K562 (cell line): ENCODE results near the gene LRRC25. TPM values are rescaled to one million over a fixed set of nuclear protein-coding genes. Genes with fewer than 3 reads are reported as not detected.

Experiments used
- CHD4 ChIP-seq: fragments of 200-600 bp; sonication (generic); IDR thresholded peaks from 3 replicates; pipeline ENCODE4 v1.6.1; 2012; ENCODE audit warnings: low read depth, mild to moderate bottlenecking, mixed read lengths, low read length, inconsistent platforms; ENCODE audit not compliant: insufficient read depth, insufficient replicate concordance, poor library complexity, severe bottlenecking
- DDX20 ChIP-seq: fragments of 450-650 bp; IDR thresholded peaks from 2 replicates; pipeline ENCODE4 v1.6.1; 2016; ENCODE audit warnings: missing genetic modification characterization, low read depth, mild to moderate bottlenecking, missing compliant biosample characterization, moderate library complexity
- E2F3 ChIP-seq: fragments of 250-450 bp; sonication (Bioruptor Pico); IDR thresholded peaks from 2 replicates; pipeline ENCODE4 v1.4.0; 2020; ENCODE audit warnings: mild to moderate bottlenecking
- GABPB1 ChIP-seq: sonication (generic); formaldehyde crosslinking; IDR thresholded peaks from 2 replicates; pipeline ENCODE4 v1.8.0; 2022; ENCODE audit warnings: mild to moderate bottlenecking, missing genetic modification reagents
- HIVEP1 ChIP-seq: fragments of 250-450 bp; sonication (Bioruptor Pico); IDR thresholded peaks from 2 replicates; pipeline ENCODE4 v1.4.0; 2020; ENCODE audit warnings: mild to moderate bottlenecking
- HMGN3 ChIP-seq: IDR thresholded peaks from 2 replicates; pipeline ENCODE4 v1.6.1; 2011; ENCODE audit warnings: borderline replicate concordance, low read depth, mild to moderate bottlenecking, mixed read lengths, low read length; ENCODE audit not compliant: insufficient read length; ENCODE audit errors: extremely low read depth
- KDM2B ChIP-seq: fragments of 250-450 bp; sonication (Bioruptor Pico); IDR thresholded peaks from 2 replicates; pipeline ENCODE4 v1.8.0; 2021; ENCODE audit warnings: mild to moderate bottlenecking, moderate library complexity
- MEF2D ChIP-seq: conservative IDR thresholded peaks from 2 replicates; pipeline ENCODE4 v1.6.1; 2016; ENCODE audit warnings: low read depth, missing genetic modification characterization, missing compliant biosample characterization
- NCOR1 ChIP-seq: fragments of 450-650 bp; IDR thresholded peaks from 2 replicates; pipeline ENCODE4 v1.6.1; 2016; ENCODE audit warnings: mild to moderate bottlenecking, moderate library complexity
- PHF8 ChIP-seq: fragments of 200-600 bp; sonication (generic); IDR thresholded peaks from 2 replicates; pipeline ENCODE4 v1.6.1; 2012; ENCODE audit warnings: mixed run types, mild to moderate bottlenecking, inconsistent platforms, low read length, moderate library complexity, borderline replicate concordance
- PPARD ChIP-seq: fragments of 250-450 bp; sonication (Bioruptor Pico); IDR thresholded peaks from 2 replicates; pipeline ENCODE4 v1.8.0; 2022; ENCODE audit warnings: inconsistent platforms, mild to moderate bottlenecking, moderate library complexity
- PYGO2 ChIP-seq: fragments of 450-650 bp; IDR thresholded peaks from 2 replicates; pipeline ENCODE4 v1.6.1; 2016; ENCODE audit warnings: mild to moderate bottlenecking, missing genetic modification characterization, moderate library complexity, missing compliant biosample characterization
- RB1 ChIP-seq: fragments of 450-650 bp; IDR thresholded peaks from 2 replicates; pipeline ENCODE4 v1.6.1; 2017; ENCODE audit warnings: low read depth, mild to moderate bottlenecking
- RUNX1 ChIP-seq: sonication (generic); IDR thresholded peaks from 2 replicates; pipeline ENCODE4 v1.6.1; 2016; ENCODE audit warnings: antibody characterized with exemption, low read depth
- SIN3A ChIP-seq, 2 experiments: fragments of 150-350 bp in 1 of 2; IDR thresholded peaks; 2 replicates each; pipeline ENCODE4 v1.6.1; 2011 to 2016; ENCODE audit warnings: borderline replicate concordance in 2 of 2, low read depth in 2 of 2, low read length in 2 of 2, mild to moderate bottlenecking in 2 of 2, moderate library complexity in 2 of 2; ENCODE audit not compliant: control insufficient read depth in 1 of 2
- SOX6 ChIP-seq: fragments of 450-650 bp; IDR thresholded peaks from 2 replicates; pipeline ENCODE4 v1.6.1; 2014; ENCODE audit warnings: mild to moderate bottlenecking
- YBX1 ChIP-seq: fragments of 450-650 bp; IDR thresholded peaks from 2 replicates; pipeline ENCODE4 v1.7.1; 2016; ENCODE audit warnings: mild to moderate bottlenecking
- ZC3H4 ChIP-seq: sonication (generic); formaldehyde crosslinking; IDR thresholded peaks from 2 replicates; pipeline ENCODE4 v1.9.0; 2021; ENCODE audit warnings: missing genetic modification reagents, borderline replicate concordance
- ZNF445 ChIP-seq: fragments of 250-450 bp; sonication (Bioruptor Pico); IDR thresholded peaks from 2 replicates; pipeline ENCODE4 v1.4.0; 2020; ENCODE audit warnings: low read depth, mild to moderate bottlenecking, moderate library complexity
- polyA plus RNA-seq, 8 experiments: library from polyadenylated mRNA; depleted of rRNA in 4 of 8; stranded (reverse) in 5 of 8; unstranded in 3 of 8; fragments of >200 nt; fragmentation: Nextera tagmentation in 2 of 8; fragmentation: Illumina TruSeq in 1 of 8; extraction: Ambion mirVana in 2 of 8; extraction: Trizol in 1 of 8; gene quantifications; 2 replicates each; pipeline versions ENCODE4 v1.2.1 to v1.2.3, GENCODE V29; 2011 to 2014; ENCODE audit warnings: inconsistent platforms in 1 of 8, missing spikeins in 1 of 8
- total RNA-seq, 7 experiments: library from RNA; depleted of rRNA in 6 of 7; stranded (reverse); fragments of >200 nt in 6 of 7; fragmentation: Illumina TruSeq in 2 of 7; extraction: Trizol in 2 of 7; gene quantifications; 2 replicates each; pipeline versions ENCODE4 v1.2.1 to v1.2.3, GENCODE V29; 2011 to 2021; ENCODE audit warnings: low replicate concordance in 1 of 7
- TF ChIP-seq, protein P1 (sequence below): fragments of 450-650 bp; IDR thresholded peaks from 2 replicates; pipeline ENCODE4 v1.6.1; 2016; ENCODE audit warnings: mild to moderate bottlenecking
- TF ChIP-seq, protein P2 (sequence below): conservative IDR thresholded peaks from 2 replicates; pipeline ENCODE4 v1.6.1; 2011; ENCODE audit warnings: low read depth, mild to moderate bottlenecking, low read length; ENCODE audit not compliant: control insufficient read depth
- TF ChIP-seq, protein P3 (sequence below): fragments of 450-650 bp; IDR thresholded peaks from 2 replicates; pipeline ENCODE4 v1.7.0; 2016; ENCODE audit warnings: borderline replicate concordance

The LRRC25 gene
- total and polyA plus RNA-seq, 9 of the 15 experiments (the other 6 are each of a cell fraction or from before 2014, with no cell fraction given): 0.07 to 0.36 (median 0.10) TPM; not detected in 3

DNA sequence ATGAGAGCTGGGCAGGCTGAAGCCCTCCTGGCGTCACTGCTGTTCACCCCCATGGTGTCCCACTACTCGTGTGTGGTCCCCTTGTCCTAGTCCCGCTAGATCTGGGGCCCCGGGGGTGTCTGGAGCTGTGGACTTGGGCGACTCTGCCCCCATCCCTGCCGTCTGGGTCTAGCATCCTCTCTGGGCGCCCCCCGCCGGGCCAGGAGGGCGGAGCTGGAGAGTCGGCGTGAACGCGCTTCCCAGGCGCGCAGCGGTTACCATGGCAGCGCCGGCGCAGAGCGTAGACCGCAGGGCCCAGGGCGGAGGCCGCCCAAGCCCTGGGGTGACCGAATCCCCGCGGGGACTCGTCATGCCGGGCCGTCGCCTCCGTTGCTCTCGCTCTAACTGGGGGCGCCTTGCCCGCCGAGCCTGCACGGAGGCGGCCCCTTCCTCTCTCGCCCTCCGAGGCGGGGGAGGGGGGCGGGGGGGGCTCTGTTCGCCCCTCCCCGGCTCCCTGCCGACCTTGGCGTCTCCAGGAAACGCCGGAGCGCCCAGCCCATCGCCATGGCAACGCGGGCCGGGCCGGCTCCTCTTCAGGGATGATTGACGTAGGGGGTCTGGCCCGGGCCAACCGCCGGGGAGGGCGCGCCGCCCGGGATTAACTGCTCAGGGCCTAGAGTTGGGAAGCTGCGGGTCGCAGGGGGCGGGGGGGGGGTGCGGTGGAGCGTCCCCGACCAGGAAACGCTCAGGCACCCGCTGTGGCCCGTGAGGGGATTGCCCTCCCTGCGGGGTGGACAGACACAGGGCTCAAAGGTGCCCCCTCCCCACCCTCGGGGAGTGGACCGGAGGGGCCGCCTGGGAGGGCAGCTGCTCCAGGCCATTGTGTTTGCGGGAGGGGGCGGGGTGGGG lies 31.6 kb upstream of the LRRC25 start (continued):
- TF ChIP-seq CHD4 (no peak), KDM2B (CRISPR knock-in tag) (no peak), PPARD (CRISPR knock-in tag) (no peak), ZC3H4 (CRISPR knock-in tag) (no peak), E2F3 (CRISPR knock-in tag) (no peak), ZNF445 (CRISPR knock-in tag) (no peak), GABPB1 (peak; percentile 48; the same call in 1 of the 2 replicates), PYGO2 (no peak), SOX6 (no peak), RUNX1 (0 out of 2 replicates have a peak, but pooled peaks have one; percentile 43), NCOR1 (no peak), DDX20 (tag) (no peak), SIN3A (IDR thresholded peaks at IDR 0.05; ENCODE audit: borderline replicate concordance in 2 of 2, control insufficient read depth in 1 of 2, low read depth in 2 of 2, low read length in 2 of 2) (peak; percentile 42 to 56; a peak in 2 of 4 replicates), PHF8 (no peak; the same call in 1 of the 2 replicates), YBX1 (no peak), RB1 (peak; percentile 43), MEF2D (no peak), HIVEP1 (CRISPR knock-in tag) (no peak), HMGN3 (peak; percentile 41)
- TF ChIP-seq, protein P1, sequence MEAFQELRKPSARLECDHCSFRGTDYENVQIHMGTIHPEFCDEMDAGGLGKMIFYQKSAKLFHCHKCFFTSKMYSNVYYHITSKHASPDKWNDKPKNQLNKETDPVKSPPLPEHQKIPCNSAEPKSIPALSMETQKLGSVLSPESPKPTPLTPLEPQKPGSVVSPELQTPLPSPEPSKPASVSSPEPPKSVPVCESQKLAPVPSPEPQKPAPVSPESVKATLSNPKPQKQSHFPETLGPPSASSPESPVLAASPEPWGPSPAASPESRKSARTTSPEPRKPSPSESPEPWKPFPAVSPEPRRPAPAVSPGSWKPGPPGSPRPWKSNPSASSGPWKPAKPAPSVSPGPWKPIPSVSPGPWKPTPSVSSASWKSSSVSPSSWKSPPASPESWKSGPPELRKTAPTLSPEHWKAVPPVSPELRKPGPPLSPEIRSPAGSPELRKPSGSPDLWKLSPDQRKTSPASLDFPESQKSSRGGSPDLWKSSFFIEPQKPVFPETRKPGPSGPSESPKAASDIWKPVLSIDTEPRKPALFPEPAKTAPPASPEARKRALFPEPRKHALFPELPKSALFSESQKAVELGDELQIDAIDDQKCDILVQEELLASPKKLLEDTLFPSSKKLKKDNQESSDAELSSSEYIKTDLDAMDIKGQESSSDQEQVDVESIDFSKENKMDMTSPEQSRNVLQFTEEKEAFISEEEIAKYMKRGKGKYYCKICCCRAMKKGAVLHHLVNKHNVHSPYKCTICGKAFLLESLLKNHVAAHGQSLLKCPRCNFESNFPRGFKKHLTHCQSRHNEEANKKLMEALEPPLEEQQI: no peak
- TF ChIP-seq, protein P2, sequence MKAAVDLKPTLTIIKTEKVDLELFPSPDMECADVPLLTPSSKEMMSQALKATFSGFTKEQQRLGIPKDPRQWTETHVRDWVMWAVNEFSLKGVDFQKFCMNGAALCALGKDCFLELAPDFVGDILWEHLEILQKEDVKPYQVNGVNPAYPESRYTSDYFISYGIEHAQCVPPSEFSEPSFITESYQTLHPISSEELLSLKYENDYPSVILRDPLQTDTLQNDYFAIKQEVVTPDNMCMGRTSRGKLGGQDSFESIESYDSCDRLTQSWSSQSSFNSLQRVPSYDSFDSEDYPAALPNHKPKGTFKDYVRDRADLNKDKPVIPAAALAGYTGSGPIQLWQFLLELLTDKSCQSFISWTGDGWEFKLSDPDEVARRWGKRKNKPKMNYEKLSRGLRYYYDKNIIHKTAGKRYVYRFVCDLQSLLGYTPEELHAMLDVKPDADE: no peak; the same call in 1 of the 2 replicates
- TF ChIP-seq, protein P3, sequence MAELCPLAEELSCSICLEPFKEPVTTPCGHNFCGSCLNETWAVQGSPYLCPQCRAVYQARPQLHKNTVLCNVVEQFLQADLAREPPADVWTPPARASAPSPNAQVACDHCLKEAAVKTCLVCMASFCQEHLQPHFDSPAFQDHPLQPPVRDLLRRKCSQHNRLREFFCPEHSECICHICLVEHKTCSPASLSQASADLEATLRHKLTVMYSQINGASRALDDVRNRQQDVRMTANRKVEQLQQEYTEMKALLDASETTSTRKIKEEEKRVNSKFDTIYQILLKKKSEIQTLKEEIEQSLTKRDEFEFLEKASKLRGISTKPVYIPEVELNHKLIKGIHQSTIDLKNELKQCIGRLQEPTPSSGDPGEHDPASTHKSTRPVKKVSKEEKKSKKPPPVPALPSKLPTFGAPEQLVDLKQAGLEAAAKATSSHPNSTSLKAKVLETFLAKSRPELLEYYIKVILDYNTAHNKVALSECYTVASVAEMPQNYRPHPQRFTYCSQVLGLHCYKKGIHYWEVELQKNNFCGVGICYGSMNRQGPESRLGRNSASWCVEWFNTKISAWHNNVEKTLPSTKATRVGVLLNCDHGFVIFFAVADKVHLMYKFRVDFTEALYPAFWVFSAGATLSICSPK: no peak
